Right lobe of liver (tissue), 4 donors: ENCODE measurements around the gene TMEM74B.

Experiments used
- CTCF ChIP-seq, 4 donors: fragments of 200-600 bp in 3 of 4; fragments of 450-650 bp in 1 of 4; IDR thresholded peaks; one replicate each; pipeline versions ENCODE4 v1.5.1 to v1.8.0; 2016 to 2022; ENCODE audit warnings: antibody characterized with exemption in 4 of 4, mild to moderate bottlenecking in 2 of 4
- POLR2A ChIP-seq: fragments of 450-650 bp; IDR thresholded peaks from one replicate; pipeline ENCODE4 v1.6.1; 2017; ENCODE audit warnings: antibody characterized with exemption, mild to moderate bottlenecking
- donor health status: DM: no; HTN: no; CAD: no.
- donor health status: DM: no; HTN: no; CAD: no.
- donor health status: DM: no; HTN: yes; CAD: no.

DNA sequence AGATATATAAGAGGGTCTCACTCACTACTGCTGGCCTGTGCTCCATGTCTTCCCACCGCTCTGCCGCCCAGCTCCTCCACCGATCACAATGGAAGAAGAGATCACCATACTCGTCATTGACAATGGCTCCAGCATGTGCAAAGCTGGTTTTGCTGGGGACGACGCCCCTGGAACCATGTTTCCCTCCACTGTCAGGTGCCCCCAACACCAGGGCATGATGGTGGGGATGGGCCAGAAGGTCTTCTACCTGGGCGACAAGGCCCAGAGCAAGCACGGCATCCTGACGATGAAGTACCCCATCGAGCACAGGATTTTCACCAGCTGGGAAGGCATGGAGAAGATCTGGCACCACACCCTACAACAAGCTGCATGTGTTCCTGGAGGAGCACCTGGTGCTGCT lies 24.3 kb downstream of the TMEM74B start:
- TF ChIP-seq CTCF (IDR thresholded peaks at IDR 0.05) (no peak), POLR2A (no peak)
